Measurements from ENCODE around the gene SCAMP4. TPM values are rescaled to one million over a fixed set of nuclear protein-coding genes. Genes with fewer than 3 reads are reported as not detected.

Gene SCAMP4
- total and polyA plus RNA-seq, 7 donors, result 14.4 to 55.4 (median 26.0) TPM

DNA sequence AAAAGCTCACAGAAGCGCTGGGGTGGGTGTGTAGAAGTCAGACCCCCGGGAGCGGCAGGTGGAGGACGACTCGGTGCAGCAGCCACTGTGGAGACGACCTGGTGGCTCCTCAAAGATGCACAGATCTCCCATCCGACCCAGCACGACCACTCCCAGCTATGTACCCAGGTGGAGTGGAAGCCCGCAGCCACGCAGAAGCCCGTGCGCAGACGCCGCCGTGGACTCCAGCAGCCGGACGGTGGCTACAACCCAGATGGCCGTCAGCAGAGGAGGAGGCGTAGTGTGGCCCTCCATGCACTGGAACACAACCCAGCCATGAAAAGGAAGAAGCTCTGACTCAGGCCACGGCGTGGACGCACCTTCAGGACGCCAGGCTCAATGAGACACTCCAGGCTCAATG is 57.5 kb downstream of the SCAMP4 start:
- 96 to 97% methylated on average over 23 of the region's 23 CpGs for WGBS, 2 donors
- Histone ChIP-seq H3K27me3 (no peaks in the 10 kb centered on the region), H3K4me3 (no peak overlapping the region), H3K9me3 (no peaks in the 10 kb centered on the region), H3K36me3 (no peaks in the 10 kb centered on the region), H3K27ac (no peak overlapping the region), H3K4me1 (peaks cover 0 to 6% (median 3%) of the 10 kb centered on the region in 4 donors)
- no peak for DNase-seq
- intact Hi-C loops (cut with DNase I), result no loop called here
- TF ChIP-seq POLR2AphosphoS5 (IDR thresholded peaks at IDR 0.05) (no peak), POLR2A (IDR thresholded peaks at IDR 0.05) (no peak), EP300 (IDR thresholded peaks at IDR 0.05) (no peak)
- TF ChIP-seq, protein P1, sequence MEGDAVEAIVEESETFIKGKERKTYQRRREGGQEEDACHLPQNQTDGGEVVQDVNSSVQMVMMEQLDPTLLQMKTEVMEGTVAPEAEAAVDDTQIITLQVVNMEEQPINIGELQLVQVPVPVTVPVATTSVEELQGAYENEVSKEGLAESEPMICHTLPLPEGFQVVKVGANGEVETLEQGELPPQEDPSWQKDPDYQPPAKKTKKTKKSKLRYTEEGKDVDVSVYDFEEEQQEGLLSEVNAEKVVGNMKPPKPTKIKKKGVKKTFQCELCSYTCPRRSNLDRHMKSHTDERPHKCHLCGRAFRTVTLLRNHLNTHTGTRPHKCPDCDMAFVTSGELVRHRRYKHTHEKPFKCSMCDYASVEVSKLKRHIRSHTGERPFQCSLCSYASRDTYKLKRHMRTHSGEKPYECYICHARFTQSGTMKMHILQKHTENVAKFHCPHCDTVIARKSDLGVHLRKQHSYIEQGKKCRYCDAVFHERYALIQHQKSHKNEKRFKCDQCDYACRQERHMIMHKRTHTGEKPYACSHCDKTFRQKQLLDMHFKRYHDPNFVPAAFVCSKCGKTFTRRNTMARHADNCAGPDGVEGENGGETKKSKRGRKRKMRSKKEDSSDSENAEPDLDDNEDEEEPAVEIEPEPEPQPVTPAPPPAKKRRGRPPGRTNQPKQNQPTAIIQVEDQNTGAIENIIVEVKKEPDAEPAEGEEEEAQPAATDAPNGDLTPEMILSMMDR (IDR thresholded peaks at IDR 0.05), result no peak

DNA sequence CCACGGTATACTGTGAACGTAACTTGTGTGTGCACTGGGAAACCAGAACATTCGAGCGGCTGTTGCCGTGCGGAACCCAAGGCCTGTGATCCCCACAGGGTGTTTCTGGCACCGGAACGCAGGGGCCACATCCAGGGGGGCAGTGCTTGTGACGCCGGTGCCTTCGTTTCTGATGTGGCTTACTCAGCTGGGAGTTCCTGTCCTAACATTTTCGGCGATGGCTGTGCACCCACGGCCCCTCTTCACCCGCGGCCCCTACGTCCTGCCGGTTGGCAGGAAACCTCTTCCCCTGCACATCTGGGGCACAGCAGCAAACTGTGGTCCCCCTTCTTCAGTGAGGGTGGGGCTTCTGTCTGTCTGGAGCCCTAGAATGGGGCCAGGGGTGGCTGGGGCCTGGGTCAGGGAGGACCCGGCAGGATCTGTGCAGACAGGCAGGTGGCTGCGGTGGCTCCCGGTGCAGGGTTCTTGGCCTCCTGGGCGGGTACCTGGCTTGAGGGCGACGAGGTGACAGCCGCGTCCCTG is 61.9 kb downstream of the SCAMP4 start:
- TF ChIP-seq EP300 (IDR thresholded peaks at IDR 0.05), result no peak
- TF ChIP-seq POLR2AphosphoS5 (IDR thresholded peaks at IDR 0.05), result no peak
- TF ChIP-seq POLR2A (IDR thresholded peaks at IDR 0.05), result no peak
- TF ChIP-seq, protein P1 (IDR thresholded peaks at IDR 0.05), result no peak
- Histone ChIP-seq H3K36me3 (peaks cover 0 to 16% (median 0%) of the 10 kb centered on the region in 4 donors), H3K4me3 (no peak overlapping the region)

DNA sequence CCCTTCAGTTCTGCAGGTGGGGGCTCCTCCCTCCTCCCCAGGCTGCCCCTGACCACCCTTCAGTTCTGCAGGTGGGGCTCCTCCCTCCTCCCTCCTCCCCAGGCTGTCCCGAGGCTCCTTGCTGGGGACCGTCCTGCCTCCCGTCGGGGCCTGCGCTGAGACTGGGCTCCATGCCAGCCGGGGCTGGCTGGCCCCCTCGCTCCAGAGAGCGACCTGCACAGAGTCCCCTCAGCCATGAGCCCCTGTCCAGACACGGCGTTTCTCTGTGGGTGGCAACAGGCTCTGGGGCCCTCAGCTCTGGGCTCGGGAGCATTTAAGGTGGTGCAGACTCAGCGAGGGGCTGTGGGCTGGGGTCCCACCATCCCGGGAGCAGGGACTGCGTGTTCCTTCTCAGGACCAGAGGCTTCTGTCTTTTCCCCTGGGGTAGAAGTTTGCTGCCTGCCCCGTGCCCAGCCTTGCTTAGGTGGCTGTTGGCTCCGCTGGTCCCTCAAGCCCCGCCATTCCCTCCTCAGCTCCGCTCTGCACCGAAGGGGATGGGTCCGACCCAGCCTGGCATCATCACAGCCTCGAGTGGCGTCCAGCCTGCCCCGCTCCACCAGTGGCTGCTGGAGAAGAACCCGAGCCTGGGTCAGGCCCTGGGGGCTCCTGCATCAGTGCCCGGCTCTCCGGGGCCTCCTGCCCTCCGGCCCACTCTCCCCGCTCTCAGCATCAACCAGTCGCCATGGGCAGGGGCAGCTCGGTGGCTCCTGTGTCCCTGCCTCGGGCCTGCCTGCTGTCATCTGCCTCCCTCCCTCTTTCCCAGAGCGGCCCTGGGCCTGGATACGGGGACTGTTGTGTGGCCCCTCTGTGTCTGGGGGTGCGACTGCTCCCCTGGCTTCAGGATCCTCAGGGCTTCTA is 63.3 kb downstream of the SCAMP4 start:
- no peak overlapping the region for H3K27ac ChIP-seq
- peaks cover 0 to 16% (median 0%) of the 10 kb centered on the region in 4 donors for H3K36me3 ChIP-seq
- H3K4me3 ChIP-seq, result no peak overlapping the region
- no peaks in the 10 kb centered on the region for H3K27me3 ChIP-seq
- H3K4me1 ChIP-seq, result peaks cover 0 to 6% (median 0%) of the 10 kb centered on the region in 4 donors
- 89 to 91% methylated on average over 34 of the region's 34 CpGs for WGBS, 2 donors
- DNase-seq, result no peak
- intact Hi-C loops (cut with DNase I), result no loop called here
- TF ChIP-seq EP300 (IDR thresholded peaks at IDR 0.05) (no peak), POLR2A (IDR thresholded peaks at IDR 0.05) (no peak), POLR2AphosphoS5 (IDR thresholded peaks at IDR 0.05) (no peak)
- TF ChIP-seq, protein P1 (IDR thresholded peaks at IDR 0.05), result no peak
- H3K9me3 ChIP-seq, result no peaks in the 10 kb centered on the region

More for the DNA sequence above, 61.9 kb downstream of the SCAMP4 start:
- H3K4me1 ChIP-seq, result peaks cover 0 to 6% (median 0%) of the 10 kb centered on the region in 4 donors
- DNase-seq, result no peak
- no peaks in the 10 kb centered on the region for H3K27me3 ChIP-seq
- WGBS, 2 donors, result 74 to 86% methylated on average over 26 of the region's 26 CpGs
- H3K9me3 ChIP-seq, result no peaks in the 10 kb centered on the region
- intact Hi-C loops (cut with DNase I), result no loop called here
- H3K27ac ChIP-seq, result no peak overlapping the region

DNA sequence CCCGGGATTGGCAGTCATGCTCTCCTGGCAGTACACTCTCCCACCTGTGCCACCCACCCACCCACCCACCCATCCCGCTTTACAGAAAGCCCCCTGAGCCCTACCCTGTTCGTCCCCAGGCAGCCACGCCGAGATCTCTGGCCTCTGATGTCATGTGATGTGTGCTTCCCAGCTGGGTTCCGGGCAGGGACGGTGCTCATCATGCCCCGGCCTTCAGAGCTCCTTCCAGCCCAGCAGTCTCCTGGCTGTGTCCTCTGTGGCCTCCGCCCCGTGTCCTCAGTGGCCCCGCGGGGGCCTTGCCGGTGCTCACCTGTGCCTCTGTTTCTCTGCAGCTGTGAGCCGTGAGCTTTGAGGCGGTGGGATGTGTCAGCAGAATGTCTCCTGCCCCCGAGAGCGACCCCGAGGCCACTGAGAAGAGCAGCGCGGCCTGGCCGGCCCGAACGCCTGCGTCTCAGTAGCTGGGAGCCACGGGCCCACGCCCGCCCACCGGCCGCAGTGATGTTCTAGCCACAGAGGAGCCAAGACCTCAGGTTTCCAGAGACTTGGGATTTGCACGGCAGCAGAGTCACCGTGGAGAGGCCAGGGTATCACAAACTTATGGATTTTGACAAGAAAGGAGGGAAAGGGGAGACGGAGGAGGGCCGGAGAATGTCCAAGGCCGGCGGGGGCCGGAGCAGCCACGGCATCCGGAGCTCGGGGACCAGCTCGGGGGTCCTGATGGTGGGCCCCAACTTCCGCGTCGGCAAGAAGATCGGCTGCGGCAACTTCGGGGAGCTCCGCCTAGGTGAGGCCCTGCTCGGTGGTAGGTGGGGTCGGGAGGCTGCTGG is 64.2 kb downstream of the SCAMP4 start:
- no peak overlapping the region for H3K27ac ChIP-seq
- intact Hi-C loops (cut with DNase I), result no loop called here
- peaks cover 0 to 6% (median 0%) of the 10 kb centered on the region in 4 donors for H3K4me1 ChIP-seq
- no peaks in the 10 kb centered on the region for H3K27me3 ChIP-seq
- 95 to 96% methylated on average over 49 of the region's 49 CpGs for WGBS, 2 donors
- DNase-seq, result no peak
- no peak overlapping the region for H3K4me3 ChIP-seq
- H3K36me3 ChIP-seq, result peaks cover 0 to 16% (median 0%) of the 10 kb centered on the region in 4 donors
- no peak for TF ChIP-seq EP300 (IDR thresholded peaks at IDR 0.05)
- TF ChIP-seq POLR2A (IDR thresholded peaks at IDR 0.05), result no peak
- TF ChIP-seq, protein P1 (IDR thresholded peaks at IDR 0.05), result no peak
- no peak for TF ChIP-seq POLR2AphosphoS5 (IDR thresholded peaks at IDR 0.05)
- no peaks in the 10 kb centered on the region for H3K9me3 ChIP-seq

Data from sigmoid colon (tissue), 7 donors.